ENCODE results near the gene EMILIN1. TPM values are rescaled to one million over a fixed set of nuclear protein-coding genes. Genes with fewer than 3 reads are reported as not detected.

EMILIN1 gene
- total RNA-seq, 1 donor: 144 TPM

GRCh38 chr2:27095745-27096651 lies 17.6 kb downstream of the EMILIN1 start:
- peak; percentile 51 for DNase-seq (ENCODE audit: low read depth)
- no peak for TF ChIP-seq CTCF (IDR thresholded peaks at IDR 0.05; ENCODE audit: insufficient read depth, low read depth, low read length)
- H3K4me3 ChIP-seq (ENCODE audit: low read depth, low read length): peak overlapping the region; percentile 20

GRCh38 chr2:27096748-27097297 lies 18.4 kb downstream of the EMILIN1 start:
- H3K4me3 ChIP-seq (ENCODE audit: low read depth, low read length): no peak overlapping the region
- no peak for DNase-seq (ENCODE audit: low read depth)
- TF ChIP-seq CTCF (IDR thresholded peaks at IDR 0.05; ENCODE audit: insufficient read depth, low read depth, low read length): no peak

GRCh38 chr2:27097341-27097740 lies 18.9 kb downstream of the EMILIN1 start:
- TF ChIP-seq CTCF (IDR thresholded peaks at IDR 0.05; ENCODE audit: insufficient read depth, low read depth, low read length): no peak
- DNase-seq (ENCODE audit: low read depth): no peak
- H3K4me3 ChIP-seq (ENCODE audit: low read depth, low read length): no peak overlapping the region

GRCh38 chr2:27099334-27099955 lies 21.0 kb downstream of the EMILIN1 start:
- TF ChIP-seq CTCF (IDR thresholded peaks at IDR 0.05; ENCODE audit: insufficient read depth, low read depth, low read length): no peak
- no peak overlapping the region for H3K4me3 ChIP-seq (ENCODE audit: low read depth, low read length)
- DNase-seq (ENCODE audit: low read depth): no peak

- TF ChIP-seq CTCF (IDR thresholded peaks at IDR 0.05; ENCODE audit: insufficient read depth, low read depth, low read length): no peak
Observed at GRCh38 chr2:27100036-27100435, 21.6 kb downstream of the EMILIN1 start.

GRCh38 chr2:27102329-27102728 lies 23.9 kb downstream of the EMILIN1 start:
- TF ChIP-seq CTCF (IDR thresholded peaks at IDR 0.05; ENCODE audit: insufficient read depth, low read depth, low read length): no peak
- DNase-seq (ENCODE audit: low read depth): no peak
- no peak overlapping the region for H3K4me3 ChIP-seq (ENCODE audit: low read depth, low read length)

More at GRCh38 chr2:27100036-27100435, 21.6 kb downstream of the EMILIN1 start:
- H3K4me3 ChIP-seq (ENCODE audit: low read depth, low read length): no peak overlapping the region
- no peak for DNase-seq (ENCODE audit: low read depth)

Measured in fibroblast of villous mesenchyme (primary cell).